D721Med (cell line): ENCODE data around the gene SORL1.

Source experiments
- DNase-seq: peaks from one replicate; pipeline ENCODE4 v3.0.0; 2011; ENCODE audit warnings: low spot score; ENCODE audit not compliant: insufficient read length
- FAIRE-seq: peaks from 2 replicates; lab custom pipeline; 2011; peaks lifted over from hg19 to GRCh38; lab: Jason Lieb, UNC
- TF ChIP-seq, protein P1 (sequence below): IDR thresholded peaks from 2 replicates; pipeline ENCODE4 v1.5.1; 2012; ENCODE audit warnings: mild to moderate bottlenecking, control low read depth; ENCODE audit not compliant: insufficient read depth; ENCODE audit errors: missing control alignments

SORL1 gene

DNA sequence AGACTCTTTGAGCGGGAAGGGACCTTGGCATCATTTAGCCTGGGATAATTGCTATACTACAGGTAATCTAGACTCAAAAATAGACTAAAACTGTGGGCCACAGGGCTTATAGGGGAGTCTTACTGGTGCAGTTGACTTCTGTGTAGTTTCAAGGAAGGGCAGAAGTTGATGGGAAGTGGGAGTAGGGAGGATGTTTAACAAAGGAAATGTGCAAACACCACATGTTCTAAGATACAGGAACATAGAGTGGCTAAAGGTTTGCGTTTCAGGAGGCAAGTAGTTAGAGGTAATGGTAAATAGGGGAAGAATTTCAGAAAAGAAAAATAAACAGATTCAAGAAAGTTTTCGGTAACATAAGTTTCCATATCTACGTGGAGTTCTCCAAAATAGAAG is 14.4 kb upstream of the SORL1 start:
- DNase-seq (no peak), FAIRE-seq (no peak)
- TF ChIP-seq, protein P1, sequence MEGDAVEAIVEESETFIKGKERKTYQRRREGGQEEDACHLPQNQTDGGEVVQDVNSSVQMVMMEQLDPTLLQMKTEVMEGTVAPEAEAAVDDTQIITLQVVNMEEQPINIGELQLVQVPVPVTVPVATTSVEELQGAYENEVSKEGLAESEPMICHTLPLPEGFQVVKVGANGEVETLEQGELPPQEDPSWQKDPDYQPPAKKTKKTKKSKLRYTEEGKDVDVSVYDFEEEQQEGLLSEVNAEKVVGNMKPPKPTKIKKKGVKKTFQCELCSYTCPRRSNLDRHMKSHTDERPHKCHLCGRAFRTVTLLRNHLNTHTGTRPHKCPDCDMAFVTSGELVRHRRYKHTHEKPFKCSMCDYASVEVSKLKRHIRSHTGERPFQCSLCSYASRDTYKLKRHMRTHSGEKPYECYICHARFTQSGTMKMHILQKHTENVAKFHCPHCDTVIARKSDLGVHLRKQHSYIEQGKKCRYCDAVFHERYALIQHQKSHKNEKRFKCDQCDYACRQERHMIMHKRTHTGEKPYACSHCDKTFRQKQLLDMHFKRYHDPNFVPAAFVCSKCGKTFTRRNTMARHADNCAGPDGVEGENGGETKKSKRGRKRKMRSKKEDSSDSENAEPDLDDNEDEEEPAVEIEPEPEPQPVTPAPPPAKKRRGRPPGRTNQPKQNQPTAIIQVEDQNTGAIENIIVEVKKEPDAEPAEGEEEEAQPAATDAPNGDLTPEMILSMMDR = no peak

DNA sequence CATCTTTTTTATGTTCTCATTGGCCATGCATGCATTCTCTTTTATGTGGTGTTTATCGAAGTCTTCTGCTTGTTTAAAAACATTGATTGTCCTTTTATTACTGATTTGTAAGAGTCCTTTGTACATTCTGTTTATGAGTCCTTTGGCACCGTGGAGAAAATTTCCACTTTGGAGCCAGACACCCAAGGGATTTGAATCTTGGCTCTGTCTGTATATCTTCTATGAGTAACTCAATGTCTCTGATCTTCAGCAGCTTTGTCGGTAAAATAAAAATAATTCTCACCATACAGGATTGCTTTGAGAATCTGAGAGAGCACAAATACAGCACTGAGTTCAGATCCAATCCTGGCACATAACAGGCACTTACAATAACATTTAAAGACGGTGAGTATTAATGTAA is 12.8 kb upstream of the SORL1 start:
- FAIRE-seq (no peak), DNase-seq (no peak)
- TF ChIP-seq, protein P1 = no peak

DNA sequence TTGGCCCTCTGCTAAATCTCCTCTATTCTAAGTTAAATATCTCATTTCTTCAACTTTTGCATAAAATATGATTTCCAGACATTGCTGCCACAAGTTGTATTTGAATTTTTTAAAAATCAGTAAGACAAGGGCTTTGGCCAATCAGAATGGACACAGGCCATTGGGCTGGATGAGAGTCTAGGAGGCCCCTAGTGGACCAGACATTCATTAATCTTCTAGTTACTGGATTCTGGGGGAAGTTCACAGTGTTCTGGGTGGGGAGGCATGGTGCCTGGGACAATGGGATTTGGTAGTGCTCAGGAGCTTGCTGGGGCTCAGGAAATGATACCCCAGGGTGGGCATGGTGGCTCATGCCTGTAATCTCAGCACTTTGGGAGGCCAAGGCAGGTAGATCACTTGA is 12.4 kb upstream of the SORL1 start:
- FAIRE-seq (no peak), DNase-seq (no peak)
- TF ChIP-seq, protein P1 = no peak

DNA sequence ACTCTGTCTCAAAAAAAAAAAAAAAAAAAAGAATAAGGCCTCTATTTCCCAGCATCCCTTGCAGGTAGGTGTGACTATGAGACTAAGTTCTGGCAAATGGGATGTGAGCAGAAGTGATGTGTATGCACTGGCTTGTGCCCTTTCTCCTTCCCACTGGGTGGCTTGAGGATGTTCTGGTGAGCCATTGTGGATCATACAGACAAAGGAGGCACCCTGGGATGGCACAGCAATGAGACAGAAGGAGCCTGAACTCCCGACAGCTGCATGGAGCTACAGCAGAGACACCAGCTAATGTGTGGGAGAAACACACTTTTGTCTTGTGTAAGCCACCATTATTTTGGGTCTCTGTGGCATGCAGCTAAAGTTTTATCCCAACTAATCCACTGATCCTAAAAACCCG is 10.6 kb upstream of the SORL1 start:
- TF ChIP-seq, protein P1 = no peak
- FAIRE-seq (no peak), DNase-seq (no peak)

DNA sequence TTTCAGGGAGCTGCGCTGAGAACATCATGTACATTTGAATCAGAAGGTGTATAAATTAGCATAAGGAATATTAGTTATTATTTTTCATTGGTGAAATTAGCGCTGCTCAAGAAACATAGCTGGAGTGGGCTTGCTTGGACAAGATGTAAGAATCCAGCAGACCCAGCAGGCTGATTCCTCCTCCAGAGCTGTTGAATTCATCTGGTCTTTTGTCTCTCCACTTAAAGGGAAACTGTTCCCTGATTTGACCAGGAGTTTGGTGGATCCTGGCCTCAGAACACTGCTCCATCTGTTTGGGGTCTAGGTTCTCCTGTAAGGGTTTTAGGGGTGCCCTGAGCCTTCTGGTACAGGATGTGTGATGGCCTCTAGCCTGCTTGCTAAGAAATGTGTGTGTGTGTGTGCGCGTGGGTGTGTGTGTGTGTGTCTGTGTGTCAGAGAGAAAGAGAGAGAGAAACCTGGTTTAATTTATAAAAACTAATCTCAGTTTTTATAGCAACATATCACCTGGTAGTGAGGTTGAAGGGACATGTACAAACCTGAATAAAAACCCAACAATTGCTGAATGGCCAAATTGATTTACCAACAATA is 8.3 kb upstream of the SORL1 start:
- FAIRE-seq (no peak), DNase-seq (no peak)
- TF ChIP-seq, protein P1 = no peak

DNA sequence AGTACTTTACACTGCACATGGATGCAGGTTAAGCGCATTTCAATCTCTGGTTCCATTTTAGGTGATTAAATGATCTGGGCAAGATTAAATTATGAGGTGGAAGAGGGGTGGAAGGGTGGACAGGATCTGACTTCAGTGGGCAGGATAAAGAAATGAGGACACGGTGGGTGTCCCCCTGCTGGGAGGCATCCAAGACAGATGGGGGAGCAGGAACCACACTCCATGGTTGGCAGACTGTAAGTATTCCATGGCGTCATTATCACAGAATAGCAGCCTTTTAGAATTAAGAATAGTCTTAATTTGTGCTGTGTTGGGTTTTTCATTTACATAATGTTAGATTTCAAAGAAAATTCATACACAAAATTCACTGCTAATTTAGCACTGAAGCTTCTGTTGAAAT is 7.6 kb upstream of the SORL1 start:
- FAIRE-seq = no peak
- TF ChIP-seq, protein P1 = no peak
- no peak for DNase-seq

DNA sequence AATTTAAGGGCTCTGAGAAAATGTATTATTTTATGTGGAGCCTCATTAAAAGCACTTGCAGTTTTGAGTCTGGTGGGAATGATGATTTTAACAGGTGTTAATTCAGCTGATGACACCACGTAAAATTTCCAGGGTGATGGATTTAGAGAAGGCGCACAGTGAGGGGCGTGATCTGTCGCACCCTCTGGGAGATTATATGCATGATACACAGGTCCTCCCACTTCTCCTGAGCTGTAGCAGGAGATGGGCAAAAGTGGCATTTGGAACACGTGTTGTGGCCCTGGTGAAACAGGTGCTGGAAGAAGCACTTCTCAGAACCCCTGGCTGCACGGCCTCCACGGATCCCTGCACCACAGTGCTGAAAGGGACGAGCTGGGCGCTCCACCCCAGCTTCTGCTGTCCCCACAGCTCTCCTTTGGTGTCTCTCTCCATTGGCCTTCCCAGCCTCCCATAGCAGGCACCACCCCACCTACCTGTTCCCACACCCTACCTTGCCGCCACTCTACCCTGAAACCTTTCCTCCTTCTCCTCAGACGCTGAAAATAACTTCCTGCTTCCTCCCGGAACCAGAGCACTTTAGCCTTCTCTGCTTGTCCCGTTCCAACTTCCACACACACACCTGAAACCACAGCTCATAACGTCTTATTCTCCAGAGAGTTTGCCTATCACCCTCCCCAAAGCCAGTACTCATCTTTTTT is 6.9 kb upstream of the SORL1 start:
- FAIRE-seq (no peak), DNase-seq (no peak)
- TF ChIP-seq, protein P1 = no peak
